Mesenchymal stem cell (in vitro differentiated cells and primary cell): ENCODE data around the gene SLC25A53.

Experiments
- DNase-seq: peaks from one replicate; pipeline ENCODE4 v3.0.0-alpha.2; 2013
- H2AFZ ChIP-seq: one replicate; pipeline ENCODE4 v1.6.1; 2013; ENCODE audit warnings: low read depth, mild to moderate bottlenecking, control low read depth, inconsistent platforms, low read length, moderate library complexity
- H2AK5ac ChIP-seq: 2 replicates; pipeline ENCODE4 v1.6.1; 2013; ENCODE audit warnings: low read length, moderate library complexity, mild to moderate bottlenecking, inconsistent platforms; ENCODE audit not compliant: severe bottlenecking
- H2BK120ac ChIP-seq: one replicate; pipeline ENCODE4 v1.6.1; 2013; ENCODE audit warnings: low read depth, mild to moderate bottlenecking, inconsistent platforms, low read length, moderate library complexity
- H2BK12ac ChIP-seq, 2 experiments: one replicate each; pipeline ENCODE4 v1.6.1; 2013; ENCODE audit warnings: inconsistent platforms in 2 of 2, low read length in 2 of 2, mild to moderate bottlenecking in 2 of 2, moderate library complexity in 2 of 2, control low read depth in 1 of 2
- H2BK15ac ChIP-seq: one replicate; pipeline ENCODE4 v1.6.1; 2013; ENCODE audit warnings: mild to moderate bottlenecking, low read depth, inconsistent platforms; ENCODE audit not compliant: poor library complexity, severe bottlenecking
- H2BK5ac ChIP-seq: 2 replicates; pipeline ENCODE4 v1.6.1; 2013; ENCODE audit warnings: low read depth, mild to moderate bottlenecking, low read length, control low read depth, inconsistent platforms; ENCODE audit not compliant: poor library complexity, severe bottlenecking
- H3K14ac ChIP-seq, 2 experiments: one replicate each; pipeline ENCODE4 v1.6.1; 2013; ENCODE audit warnings: inconsistent platforms in 2 of 2, low read length in 2 of 2, control low read depth in 1 of 2, mild to moderate bottlenecking in 1 of 2, moderate library complexity in 1 of 2
- H3K18ac ChIP-seq, 2 experiments: one replicate each; pipeline ENCODE4 v1.6.1; 2013; ENCODE audit warnings: inconsistent platforms in 2 of 2, low read length in 2 of 2, control low read depth in 1 of 2, low read depth in 1 of 2, mild to moderate bottlenecking in 1 of 2
- H3K23ac ChIP-seq, 2 experiments: one replicate each; pipeline ENCODE4 v1.6.1; 2013; ENCODE audit warnings: inconsistent platforms in 2 of 2, low read length in 2 of 2, mild to moderate bottlenecking in 2 of 2, moderate library complexity in 2 of 2, control low read depth in 1 of 2
- H3K27ac ChIP-seq: 2 replicates; pipeline ENCODE4 v1.5.1; 2013; ENCODE audit warnings: mild to moderate bottlenecking, moderate library complexity, low read length, control low read depth, inconsistent platforms; ENCODE audit not compliant: poor library complexity, severe bottlenecking
- H3K27me3 ChIP-seq, 2 experiments: 2 replicates each; pipeline versions ENCODE4 v1.6.1 to v1.7.0; 2013; ENCODE audit warnings: low read length in 2 of 2, mild to moderate bottlenecking in 2 of 2, moderate library complexity in 2 of 2, control low read depth in 1 of 2, inconsistent platforms in 1 of 2; ENCODE audit not compliant: control insufficient read depth in 1 of 2, insufficient read depth in 1 of 2
- H3K36me3 ChIP-seq, 2 experiments: 2 replicates each; pipeline versions ENCODE4 v1.6.1 to v1.7.0; 2013; ENCODE audit warnings: low read length in 2 of 2, control low read depth in 1 of 2, inconsistent platforms in 1 of 2, low read depth in 1 of 2, mild to moderate bottlenecking in 1 of 2; ENCODE audit not compliant: insufficient read depth in 2 of 2, control insufficient read depth in 1 of 2
- H3K4ac ChIP-seq, 2 experiments: one replicate each; pipeline ENCODE4 v1.6.1; 2013; ENCODE audit warnings: inconsistent platforms in 2 of 2, low read length in 2 of 2, mild to moderate bottlenecking in 2 of 2, moderate library complexity in 2 of 2, control low read depth in 1 of 2, low read depth in 1 of 2
- H3K4me1 ChIP-seq: 2 replicates; pipeline ENCODE4 v1.6.1; 2013; ENCODE audit warnings: low read depth, low read length, control low read depth; ENCODE audit not compliant: control insufficient read depth, insufficient read depth
- H3K4me2 ChIP-seq: 2 replicates; pipeline ENCODE4 v1.6.1; 2013; ENCODE audit warnings: low read length, mild to moderate bottlenecking, inconsistent platforms; ENCODE audit not compliant: poor library complexity, severe bottlenecking
- H3K4me3 ChIP-seq, 2 experiments: 2 replicates each; pipeline versions ENCODE4 v1.5.1 to v1.7.0; 2013; ENCODE audit warnings: low read length in 2 of 2, mild to moderate bottlenecking in 2 of 2, control low read depth in 1 of 2, low read depth in 1 of 2; ENCODE audit not compliant: insufficient read depth in 1 of 2
- H3K79me1 ChIP-seq: replicated peaks from 2 replicates; pipeline ENCODE4 v1.6.1; 2013; ENCODE audit warnings: mild to moderate bottlenecking, control low read depth, low read length, inconsistent platforms; ENCODE audit not compliant: poor library complexity, severe bottlenecking
- H3K9ac ChIP-seq: 2 replicates; pipeline ENCODE4 v1.7.0; 2013; ENCODE audit warnings: mild to moderate bottlenecking, low read length, moderate library complexity
- H3K9me3 ChIP-seq: 2 replicates; pipeline ENCODE4 v1.7.0; 2013; ENCODE audit warnings: mild to moderate bottlenecking, low read length; ENCODE audit not compliant: control insufficient read depth
- H4K8ac ChIP-seq: one replicate; pipeline ENCODE4 v1.6.1; 2013; ENCODE audit warnings: inconsistent platforms, mild to moderate bottlenecking, low read length, moderate library complexity
- H4K91ac ChIP-seq: one replicate; pipeline ENCODE4 v1.6.1; 2013; ENCODE audit warnings: mild to moderate bottlenecking, low read length, inconsistent platforms
- WGBS: methylation state at CpG from one replicate; pipeline ENCODE4 v1.1.7; 2013; ENCODE audit warnings: mixed read lengths; 5-methylcytosine and 5-hydroxymethylcytosine counted together

Gene SLC25A53

DNA sequence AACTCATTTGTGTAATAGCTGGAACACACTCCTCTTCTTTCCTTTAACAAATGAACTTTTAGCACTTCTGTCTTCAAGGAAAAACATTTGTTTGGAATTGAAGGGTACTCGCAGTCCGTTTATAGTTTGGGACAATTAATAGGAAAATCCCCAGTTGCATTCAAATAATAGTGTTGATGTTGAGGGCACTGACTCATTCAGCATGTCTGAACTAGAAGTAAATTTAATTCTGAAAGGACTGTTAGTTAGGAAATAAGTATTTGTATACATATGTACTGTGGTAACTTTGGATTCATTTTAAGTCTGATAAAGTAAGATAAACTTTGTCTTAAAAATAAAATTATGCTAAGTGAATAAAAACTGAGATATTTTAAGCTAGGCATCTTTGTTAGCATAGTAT lies 36.7 kb upstream of the SLC25A53 start:
- H2BK5ac ChIP-seq: no peak overlapping the region
- H2BK15ac ChIP-seq: no peak overlapping the region
- no peak overlapping the region for H2AK5ac ChIP-seq
- H3K36me3 ChIP-seq: peaks cover 3 to 48% of the 10 kb centered on the region in 2 experiments
- H3K27me3 ChIP-seq: peaks cover 0 to 3% of the 10 kb centered on the region in 2 experiments
- no peak overlapping the region for H3K4me3 ChIP-seq
- no peak overlapping the region for H2BK12ac ChIP-seq
- H4K8ac ChIP-seq: no peak overlapping the region
- H3K14ac ChIP-seq: no peak overlapping the region
- H4K91ac ChIP-seq: no peak overlapping the region
- no peak overlapping the region for H3K18ac ChIP-seq
- H2AFZ ChIP-seq: no peak overlapping the region
- no peak overlapping the region for H3K4me2 ChIP-seq
- no peak overlapping the region for H3K4ac ChIP-seq
- WGBS: 42% methylated on average over 2 of the region's 2 CpGs
- DNase-seq: peak; percentile 41
- H3K4me1 ChIP-seq: no peaks in the 10 kb centered on the region
- no peak overlapping the region for H3K27ac ChIP-seq
- H3K23ac ChIP-seq: no peak overlapping the region
- H3K79me1 ChIP-seq: peaks cover 1% of the 10 kb centered on the region
- no peak overlapping the region for H2BK120ac ChIP-seq
- H3K9me3 ChIP-seq: no peaks in the 10 kb centered on the region
- no peak overlapping the region for H3K9ac ChIP-seq

GRCh38 chrX:104189837-104190236 lies 33.0 kb upstream of the SLC25A53 start:
- Histone ChIP-seq H2AK5ac (no peak overlapping the region), H3K4me2 (no peak overlapping the region), H3K4me1 (no peaks in the 10 kb centered on the region), H2BK120ac (no peak overlapping the region), H4K8ac (no peak overlapping the region), H3K23ac (no peak overlapping the region), H3K4ac (no peak overlapping the region), H4K91ac (no peak overlapping the region), H3K9me3 (no peaks in the 10 kb centered on the region), H2AFZ (no peak overlapping the region), H3K79me1 (peaks cover 4% of the 10 kb centered on the region), H3K27me3 (peaks cover 0 to 3% of the 10 kb centered on the region in 2 experiments), H3K9ac (no peak overlapping the region), H3K4me3 (no peak overlapping the region), H2BK15ac (no peak overlapping the region), H3K18ac (no peak overlapping the region), H3K36me3 (peaks cover 4 to 57% of the 10 kb centered on the region in 2 experiments), H2BK5ac (no peak overlapping the region), H3K14ac (no peak overlapping the region), H2BK12ac (no peak overlapping the region), H3K27ac (no peak overlapping the region)
- no peak for DNase-seq
- WGBS: 100% methylated on average over 2 of the region's 5 CpGs

GRCh38 chrX:104187931-104188330 lies 31.1 kb upstream of the SLC25A53 start:
- Histone ChIP-seq H3K18ac (no peak overlapping the region), H2BK120ac (no peak overlapping the region), H2BK15ac (no peak overlapping the region), H3K14ac (no peak overlapping the region), H4K8ac (no peak overlapping the region), H3K27ac (no peak overlapping the region), H2AFZ (no peak overlapping the region), H3K4me1 (no peaks in the 10 kb centered on the region), H2BK12ac (no peak overlapping the region), H3K23ac (no peak overlapping the region), H3K4ac (no peak overlapping the region), H2BK5ac (no peak overlapping the region), H3K27me3 (peaks cover 0 to 3% of the 10 kb centered on the region in 2 experiments), H3K79me1 (peaks cover 4% of the 10 kb centered on the region), H3K9ac (no peak overlapping the region), H4K91ac (no peak overlapping the region), H3K4me2 (no peak overlapping the region), H3K36me3 (peaks cover 4 to 61% of the 10 kb centered on the region in 2 experiments), H3K4me3 (no peak overlapping the region), H2AK5ac (no peak overlapping the region), H3K9me3 (no peaks in the 10 kb centered on the region)
- 98% methylated on average over 4 of the region's 8 CpGs for WGBS
- DNase-seq: no peak

- Histone ChIP-seq H3K36me3 (peaks cover 6 to 34% of the 10 kb centered on the region in 2 experiments), H3K79me1 (peaks cover 2% of the 10 kb centered on the region), H3K9ac (no peak overlapping the region), H4K8ac (no peak overlapping the region), H3K4me1 (no peaks in the 10 kb centered on the region), H2BK12ac (no peak overlapping the region), H3K27ac (no peak overlapping the region), H2BK120ac (no peak overlapping the region), H2BK5ac (no peak overlapping the region), H3K23ac (no peak overlapping the region), H2BK15ac (no peak overlapping the region), H3K14ac (no peak overlapping the region), H3K4me2 (no peak overlapping the region), H4K91ac (no peak overlapping the region), H3K9me3 (peaks cover 2% of the 10 kb centered on the region), H3K4ac (no peak overlapping the region), H3K18ac (no peak overlapping the region), H3K27me3 (no peaks in the 10 kb centered on the region), H3K4me3 (no peak overlapping the region), H2AK5ac (no peak overlapping the region), H2AFZ (no peak overlapping the region)
- DNase-seq: no peak
- WGBS: 100% methylated on average over 1 of the region's 4 CpGs
Measured at GRCh38 chrX:104183685-104184084, 26.9 kb upstream of the SLC25A53 start.
